Activated naive CD8-positive, alpha-beta T cell (primary cell): ENCODE measurements around the gene OSBPL10.

Source experiments
- H3K27ac Mint-ChIP-seq: one replicate; pipeline ENCODE4 v1.8.0; 2021; ENCODE audit warnings: mixed read lengths
- H3K27me3 Mint-ChIP-seq: one replicate; pipeline ENCODE4 v1.8.0; 2021; ENCODE audit warnings: mixed read lengths
- H3K36me3 Mint-ChIP-seq: one replicate; pipeline ENCODE4 v1.8.0; 2021; ENCODE audit warnings: mixed read lengths
- H3K4me1 Mint-ChIP-seq: one replicate; pipeline ENCODE4 v1.8.0; 2021; ENCODE audit warnings: low read depth, mixed read lengths
- H3K4me3 Mint-ChIP-seq: one replicate; pipeline ENCODE4 v1.8.0; 2021; ENCODE audit warnings: mild to moderate bottlenecking, mixed read lengths
- H3K9me3 Mint-ChIP-seq: one replicate; pipeline ENCODE4 v1.8.0; 2021; ENCODE audit warnings: low read depth, mixed read lengths

Gene OSBPL10

GRCh38 chr3:31831591-31831990 lies 149.5 kb downstream of the OSBPL10 start:
- Mint-ChIP-seq H3K27me3 (peaks cover under 1% of the 10 kb centered on the region), H3K36me3 (no peaks in the 10 kb centered on the region), H3K27ac (no peak overlapping the region), H3K4me1 (peaks cover 31% of the 10 kb centered on the region), H3K4me3 (no peak overlapping the region), H3K9me3 (no peaks in the 10 kb centered on the region)

- Mint-ChIP-seq H3K4me3 (peak overlapping the region; percentile 2), H3K4me1 (peaks cover 31% of the 10 kb centered on the region), H3K27ac (no peak overlapping the region), H3K27me3 (no peaks in the 10 kb centered on the region), H3K9me3 (no peaks in the 10 kb centered on the region), H3K36me3 (no peaks in the 10 kb centered on the region)
These were observed 151.1 kb downstream of the OSBPL10 start for GRCh38 chr3:31829826-31830426.

GRCh38 chr3:31829010-31829409 lies 152.1 kb downstream of the OSBPL10 start:
- H3K36me3 Mint-ChIP-seq, result no peaks in the 10 kb centered on the region
- H3K27ac Mint-ChIP-seq, result peak overlapping the region; percentile 2
- H3K4me1 Mint-ChIP-seq, result peaks cover 31% of the 10 kb centered on the region
- H3K9me3 Mint-ChIP-seq, result no peaks in the 10 kb centered on the region
- H3K27me3 Mint-ChIP-seq, result no peaks in the 10 kb centered on the region
- peak overlapping the region; percentile 18 for H3K4me3 Mint-ChIP-seq

GRCh38 chr3:31828007-31828406 lies 153.1 kb downstream of the OSBPL10 start:
- Mint-ChIP-seq H3K36me3 (no peaks in the 10 kb centered on the region), H3K4me1 (peaks cover 31% of the 10 kb centered on the region), H3K9me3 (no peaks in the 10 kb centered on the region), H3K4me3 (no peak overlapping the region), H3K27me3 (no peaks in the 10 kb centered on the region), H3K27ac (no peak overlapping the region)

- no peaks in the 10 kb centered on the region for H3K36me3 Mint-ChIP-seq
- H3K4me1 Mint-ChIP-seq, result peaks cover 7% of the 10 kb centered on the region
- no peak overlapping the region for H3K27ac Mint-ChIP-seq
- H3K9me3 Mint-ChIP-seq, result no peaks in the 10 kb centered on the region
- no peaks in the 10 kb centered on the region for H3K27me3 Mint-ChIP-seq
- no peak overlapping the region for H3K4me3 Mint-ChIP-seq
These were observed 157.9 kb downstream of the OSBPL10 start for GRCh38 chr3:31823184-31823583.

- Mint-ChIP-seq H3K4me1 (peaks cover 17% of the 10 kb centered on the region), H3K27me3 (no peaks in the 10 kb centered on the region), H3K9me3 (no peaks in the 10 kb centered on the region), H3K4me3 (no peak overlapping the region), H3K36me3 (no peaks in the 10 kb centered on the region), H3K27ac (no peak overlapping the region)
These were observed 159.9 kb downstream of the OSBPL10 start for GRCh38 chr3:31821118-31821517.

GRCh38 chr3:31819441-31819840 lies 161.6 kb downstream of the OSBPL10 start:
- Mint-ChIP-seq H3K4me3 (no peak overlapping the region), H3K9me3 (no peaks in the 10 kb centered on the region), H3K36me3 (no peaks in the 10 kb centered on the region), H3K4me1 (peaks cover 33% of the 10 kb centered on the region), H3K27me3 (no peaks in the 10 kb centered on the region), H3K27ac (no peak overlapping the region)

- Mint-ChIP-seq H3K36me3 (no peaks in the 10 kb centered on the region), H3K9me3 (no peaks in the 10 kb centered on the region)
These were observed 163.6 kb downstream of the OSBPL10 start for GRCh38 chr3:31817411-31817966.

GRCh38 chr3:31815631-31816440 lies 165.2 kb downstream of the OSBPL10 start:
- no peaks in the 10 kb centered on the region for H3K27me3 Mint-ChIP-seq
- H3K27ac Mint-ChIP-seq, result peak overlapping the region; percentile 25
- peaks cover 40% of the 10 kb centered on the region for H3K4me1 Mint-ChIP-seq
- H3K9me3 Mint-ChIP-seq, result no peaks in the 10 kb centered on the region
- no peaks in the 10 kb centered on the region for H3K36me3 Mint-ChIP-seq
- peak overlapping the region; percentile 55 for H3K4me3 Mint-ChIP-seq

More at GRCh38 chr3:31817411-31817966, 163.6 kb downstream of the OSBPL10 start:
- Mint-ChIP-seq H3K27me3 (no peaks in the 10 kb centered on the region), H3K4me3 (no peak overlapping the region), H3K27ac (no peak overlapping the region), H3K4me1 (peaks cover 40% of the 10 kb centered on the region)

GRCh38 chr3:31815006-31815405 lies 166.1 kb downstream of the OSBPL10 start:
- peaks cover 40% of the 10 kb centered on the region for H3K4me1 Mint-ChIP-seq

DNA sequence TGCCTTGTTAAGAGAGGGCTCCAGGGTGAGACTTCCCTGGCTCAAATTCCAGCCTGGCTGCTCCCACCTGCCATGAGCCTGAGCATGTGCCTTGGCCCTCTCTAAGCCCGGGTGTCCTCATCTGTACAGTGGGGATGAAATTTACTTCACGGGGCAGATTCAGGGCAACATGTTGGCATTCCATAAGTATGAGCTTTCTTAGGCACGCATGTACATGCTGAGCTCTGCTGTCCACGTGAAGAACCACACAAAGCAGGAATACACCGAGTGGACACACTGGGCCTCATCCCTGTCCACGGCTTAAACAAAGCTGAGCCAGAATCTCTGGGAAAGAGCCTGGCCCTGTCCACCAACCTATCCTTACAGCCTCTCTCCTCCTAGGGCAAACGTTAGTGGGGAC lies 167.4 kb downstream of the OSBPL10 start:
- no peak overlapping the region for H3K27ac Mint-ChIP-seq
- H3K4me3 Mint-ChIP-seq, result no peak overlapping the region
- H3K4me1 Mint-ChIP-seq, result peaks cover 39% of the 10 kb centered on the region
- no peaks in the 10 kb centered on the region for H3K9me3 Mint-ChIP-seq
- no peaks in the 10 kb centered on the region for H3K27me3 Mint-ChIP-seq
- no peaks in the 10 kb centered on the region for H3K36me3 Mint-ChIP-seq

More at GRCh38 chr3:31815006-31815405, 166.1 kb downstream of the OSBPL10 start:
- no peaks in the 10 kb centered on the region for H3K27me3 Mint-ChIP-seq
- H3K36me3 Mint-ChIP-seq, result no peaks in the 10 kb centered on the region
- H3K27ac Mint-ChIP-seq, result peak overlapping the region; percentile 25
- no peaks in the 10 kb centered on the region for H3K9me3 Mint-ChIP-seq
- peak overlapping the region; percentile 55 for H3K4me3 Mint-ChIP-seq

DNA sequence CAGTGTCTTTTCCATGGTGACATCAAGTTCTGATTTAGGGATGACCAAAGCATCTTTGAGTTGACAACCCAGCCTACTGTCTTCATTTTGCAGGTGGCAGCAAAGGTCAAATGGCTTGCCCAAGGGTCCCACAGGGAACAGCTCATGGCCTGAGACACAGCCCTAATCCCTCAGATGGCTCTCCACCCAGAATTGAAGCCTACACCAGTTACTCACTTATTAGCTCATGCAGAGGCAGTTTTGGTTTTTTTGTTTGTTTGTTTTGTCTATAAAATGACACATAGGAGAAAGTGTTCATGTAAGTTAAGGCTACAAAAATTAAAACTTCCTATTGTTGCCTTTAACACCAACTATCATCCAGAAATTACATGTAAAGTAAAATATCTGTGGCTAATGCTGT lies 167.9 kb downstream of the OSBPL10 start:
- no peak overlapping the region for H3K4me3 Mint-ChIP-seq
- H3K9me3 Mint-ChIP-seq, result no peaks in the 10 kb centered on the region
- peaks cover 35% of the 10 kb centered on the region for H3K4me1 Mint-ChIP-seq
- no peak overlapping the region for H3K27ac Mint-ChIP-seq
- no peaks in the 10 kb centered on the region for H3K27me3 Mint-ChIP-seq
- H3K36me3 Mint-ChIP-seq, result no peaks in the 10 kb centered on the region

DNA sequence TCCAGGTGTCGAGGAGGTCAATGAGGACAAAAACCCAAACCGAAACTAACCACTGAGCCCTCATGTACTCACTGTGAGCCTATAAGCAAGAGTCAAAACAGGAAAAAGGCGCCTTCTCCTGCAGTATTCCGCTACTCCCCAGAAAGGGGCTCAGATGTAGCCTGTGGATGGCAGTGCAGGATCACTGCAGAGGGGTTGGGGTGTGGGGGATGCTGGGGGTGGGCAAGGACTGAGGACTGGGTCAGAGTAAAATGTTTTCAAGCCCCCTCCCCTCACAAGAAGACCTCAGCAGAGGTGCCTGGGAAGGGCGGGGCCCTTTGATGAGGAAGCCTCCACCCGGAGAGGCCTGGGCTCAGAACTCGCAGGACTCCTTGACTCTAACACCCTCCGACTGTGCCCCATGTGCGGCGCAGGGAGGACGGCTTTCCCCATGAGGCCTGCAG lies 170.1 kb downstream of the OSBPL10 start:
- Mint-ChIP-seq H3K36me3 (no peaks in the 10 kb centered on the region), H3K9me3 (no peaks in the 10 kb centered on the region), H3K27me3 (no peaks in the 10 kb centered on the region), H3K27ac (no peak overlapping the region), H3K4me3 (no peak overlapping the region), H3K4me1 (peaks cover 22% of the 10 kb centered on the region)

GRCh38 chr3:31808143-31808720 lies 172.8 kb downstream of the OSBPL10 start:
- no peaks in the 10 kb centered on the region for H3K9me3 Mint-ChIP-seq
- no peak overlapping the region for H3K4me3 Mint-ChIP-seq
- H3K4me1 Mint-ChIP-seq, result peaks cover 2% of the 10 kb centered on the region
- no peak overlapping the region for H3K27ac Mint-ChIP-seq
- H3K27me3 Mint-ChIP-seq, result no peaks in the 10 kb centered on the region
- no peaks in the 10 kb centered on the region for H3K36me3 Mint-ChIP-seq
